GM13976 (cell line): ENCODE measurements around the gene PRR14.
"Not testable (repeated sequence)": the region's sequence is repeated elsewhere in the genome, so short reads cannot be mapped to it uniquely, and the experiment has no call there.

ENCODE experiments used
- DNase-seq: peaks from one replicate; pipeline ENCODE4 v3.0.0; 2012; ENCODE audit warnings: low spot score
- CTCF ChIP-seq: IDR thresholded peaks from 2 replicates; pipeline ENCODE4 v1.5.1; 2012; ENCODE audit warnings: borderline replicate concordance, mild to moderate bottlenecking; ENCODE audit not compliant: insufficient read depth; ENCODE audit errors: extremely low read depth, missing control alignments, control extremely low read depth
- in situ Hi-C: fragments of 300-500 bp; cut with MboI; formaldehyde crosslinking; loops from one replicate; pipeline ENCODE4 v1.12.0; 2022; ENCODE audit warnings: low sequenced_read_pairs, mixed read lengths, inconsistent platforms; ENCODE audit not compliant: unreplicated experiment

The PRR14 gene

DNA sequence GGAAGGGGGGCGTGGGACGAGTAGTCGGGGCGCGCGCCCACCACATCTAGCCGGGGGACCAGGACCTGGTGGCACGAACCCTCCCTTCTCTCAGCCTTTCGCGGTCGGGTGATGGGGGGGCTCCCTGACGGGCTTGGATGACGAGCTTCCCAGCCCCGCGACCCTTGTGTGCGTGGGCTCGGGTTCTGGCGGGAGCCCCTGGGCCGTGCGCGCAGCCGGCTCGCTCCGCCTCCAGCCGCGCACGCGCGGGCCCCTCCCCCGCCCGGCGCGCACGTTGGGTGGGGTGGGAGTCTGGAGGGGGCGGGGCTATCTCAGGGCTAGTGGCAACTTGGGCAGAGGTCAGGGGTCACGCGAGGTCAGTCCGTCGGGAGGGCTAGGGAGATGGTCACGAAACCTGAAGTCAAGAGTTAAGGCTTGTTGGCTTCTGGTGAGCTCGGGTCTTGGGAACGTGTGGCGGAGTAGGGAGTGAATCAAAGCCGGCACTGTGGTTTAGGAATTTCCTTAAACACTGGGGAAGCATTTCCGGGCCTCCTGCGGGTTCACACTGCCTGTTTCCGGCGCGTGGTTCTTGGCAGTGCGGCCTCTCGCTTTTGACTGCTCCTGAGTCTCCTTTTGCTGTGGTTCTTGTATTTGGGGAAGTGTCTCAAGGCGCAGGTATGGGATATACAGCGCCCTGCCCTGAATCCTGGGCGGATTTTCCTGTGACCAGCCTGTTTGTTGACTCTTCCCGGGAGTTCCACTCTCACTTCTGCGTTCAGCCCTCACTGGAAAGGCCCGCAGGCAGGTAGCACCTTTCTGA lies 48.3 kb downstream of the PRR14 start, which contains the start of gene SRCAP:
SRCAP (plus strand) TSS at position 356 of the 799 bp plus-strand sequence. CDS start 1,654 bp downstream, outside the sequence.
- in situ Hi-C loops = no loop called here
- peak; percentile 92 for DNase-seq

DNA sequence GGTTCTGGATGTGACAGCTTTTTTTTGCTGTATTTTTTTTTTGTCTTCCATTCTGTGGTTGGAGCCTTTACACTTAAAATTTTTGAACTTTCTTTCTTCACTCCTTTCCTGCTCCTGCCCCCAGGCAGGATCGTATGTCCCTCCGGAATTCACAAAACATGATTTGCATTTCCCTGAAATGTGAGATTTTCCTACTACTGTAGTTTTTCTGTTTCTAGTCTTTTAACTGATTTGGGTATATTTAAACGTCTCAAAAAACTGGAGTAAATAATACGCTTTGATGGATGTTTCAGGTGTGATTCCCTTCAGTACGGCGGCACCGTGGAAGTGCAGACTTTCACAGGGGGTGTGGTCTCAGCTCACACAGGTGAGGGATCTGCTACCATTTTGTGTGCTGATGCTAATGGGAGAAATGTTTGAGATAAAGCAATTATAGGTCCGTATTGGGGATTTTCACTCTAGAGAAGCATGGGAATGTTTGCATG lies 48.9 kb downstream of the PRR14 start:
- no peak for TF ChIP-seq CTCF
- no peak for DNase-seq
- in situ Hi-C loops = no loop called here

More for the DNA sequence above, 48.3 kb downstream of the PRR14 start, which contains the start of gene SRCAP:
- no peak for TF ChIP-seq CTCF

DNA sequence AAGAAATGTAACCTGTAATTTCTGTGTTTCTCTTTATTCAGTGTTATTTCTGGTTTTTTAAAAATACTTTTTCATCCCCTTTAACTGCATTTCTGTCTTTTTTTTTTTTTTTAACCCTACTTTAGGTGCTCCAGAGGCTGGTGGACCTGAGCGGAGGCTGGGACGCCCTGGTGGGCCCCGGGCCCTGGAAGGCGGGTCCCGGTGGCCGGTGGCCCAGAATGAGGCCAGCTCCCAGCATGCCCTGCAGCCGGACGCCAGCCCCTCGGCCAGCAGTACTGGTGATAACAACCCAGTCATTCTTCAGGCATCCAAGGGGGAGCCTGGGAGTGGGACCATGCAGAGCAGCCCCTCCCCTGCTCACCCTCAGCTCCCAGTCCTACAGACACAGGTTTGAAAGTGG lies 49.7 kb downstream of the PRR14 start:
- DNase-seq = no peak
- in situ Hi-C loops = no loop called here
- no peak for TF ChIP-seq CTCF

GRCh38 chr16:30700971-30701370 lies 50.2 kb downstream of the PRR14 start:
- TF ChIP-seq CTCF = no peak
- DNase-seq = no peak
- in situ Hi-C loops = no loop called here

GRCh38 chr16:30703071-30703470 lies 52.3 kb downstream of the PRR14 start:
- in situ Hi-C loops, DNase-seq: not testable (repeated sequence)

GRCh38 chr16:30703971-30704370 lies 53.2 kb downstream of the PRR14 start:
- DNase-seq = no peak
- no peak for TF ChIP-seq CTCF
- in situ Hi-C loops = no loop called here
